Testis (tissue), 3 donors: Measurements from ENCODE around the gene SLC52A3. TPM values are rescaled to one million over a fixed set of nuclear protein-coding genes. Genes with fewer than 3 reads are reported as not detected.

Experiments
- DNase-seq: peaks from one replicate; pipeline ENCODE4 v3.0.0-alpha.2; 2019
- H3K27ac ChIP-seq, 2 donors: fragments of 200-600 bp; sonication (generic); one replicate each; pipeline ENCODE4 v1.5.1; 2019
- H3K27me3 ChIP-seq: fragments of 200-600 bp; sonication (generic); one replicate; pipeline ENCODE4 v1.5.1; 2019
- H3K36me3 ChIP-seq: fragments of 200-600 bp; sonication (generic); one replicate; pipeline ENCODE4 v1.5.1; 2017; ENCODE audit warnings: low read depth; ENCODE audit errors: missing control alignments
- H3K4me1 ChIP-seq: fragments of 200-600 bp; sonication (generic); one replicate; pipeline ENCODE4 v1.5.1; 2019
- H3K4me3 ChIP-seq, 2 donors: fragments of 200-600 bp; sonication (generic); one replicate each; pipeline ENCODE4 v1.5.1; 2017 to 2019
- H3K9me3 ChIP-seq: fragments of 200-600 bp; sonication (generic); one replicate; pipeline ENCODE4 v1.5.1; 2017
- POLR2A ChIP-seq: fragments of 450-650 bp; IDR thresholded peaks from one replicate; pipeline ENCODE4 v1.6.1; 2017; ENCODE audit warnings: antibody characterized with exemption, mild to moderate bottlenecking, moderate library complexity
- WGBS, 2 donors: methylation state at CpG; one replicate each; pipeline ENCODE4 v1.1.5; 2018; 5-methylcytosine and 5-hydroxymethylcytosine counted together
- intact Hi-C: fragments of 100-400 bp; cut with DNase I; formaldehyde crosslinking; loops from one replicate; pipeline ENCODE4 v1.15.1; 2023; ENCODE audit warnings: low total_unique reads
- polyA plus RNA-seq: library from polyadenylated mRNA; stranded (reverse); fragments of 350-450 nt; fragmentation: Illumina TruSeq; extraction: RNeasy Lipid Tissue Mini Kit (QIAGEN cat#74804); gene quantifications from one replicate; pipeline ENCODE4 v1.2.3, GENCODE V29; 2014; ENCODE audit warnings: low read depth, low replicate concordance; ENCODE audit not compliant: insufficient read depth
- total RNA-seq, 2 donors: library from RNA; depleted of rRNA; stranded (reverse); fragments of >200 nt; gene quantifications; one replicate each; pipeline ENCODE4 v1.2.3, GENCODE V29; 2016
- TF ChIP-seq, protein P1 (sequence below), 3 experiments: fragments of 450-650 bp in 2 of 3; fragments of 200-600 bp in 1 of 3; sonication (generic) in 1 of 3; IDR thresholded peaks; one replicate each; pipeline ENCODE4 v1.5.1; 2016 to 2019; ENCODE audit warnings: antibody characterized with exemption in 3 of 3, mild to moderate bottlenecking in 2 of 3, moderate library complexity in 1 of 3

Gene SLC52A3
- total and polyA plus RNA-seq, 3 donors from 2014 or later, result 130 to 247 (median 187) TPM

- Histone ChIP-seq H3K27me3 (no peaks in the 10 kb centered on the region), H3K27ac (no peak overlapping the region), H3K36me3 (no peaks in the 10 kb centered on the region), H3K4me1 (no peaks in the 10 kb centered on the region), H3K4me3 (no peak overlapping the region), H3K9me3 (no peaks in the 10 kb centered on the region)
- WGBS, 2 donors, result 91 to 97% methylated on average over 4 of the region's 4 CpGs
- intact Hi-C loops, result no loop called here
- no peak for DNase-seq
- no peak for TF ChIP-seq POLR2A
- TF ChIP-seq, protein P1, sequence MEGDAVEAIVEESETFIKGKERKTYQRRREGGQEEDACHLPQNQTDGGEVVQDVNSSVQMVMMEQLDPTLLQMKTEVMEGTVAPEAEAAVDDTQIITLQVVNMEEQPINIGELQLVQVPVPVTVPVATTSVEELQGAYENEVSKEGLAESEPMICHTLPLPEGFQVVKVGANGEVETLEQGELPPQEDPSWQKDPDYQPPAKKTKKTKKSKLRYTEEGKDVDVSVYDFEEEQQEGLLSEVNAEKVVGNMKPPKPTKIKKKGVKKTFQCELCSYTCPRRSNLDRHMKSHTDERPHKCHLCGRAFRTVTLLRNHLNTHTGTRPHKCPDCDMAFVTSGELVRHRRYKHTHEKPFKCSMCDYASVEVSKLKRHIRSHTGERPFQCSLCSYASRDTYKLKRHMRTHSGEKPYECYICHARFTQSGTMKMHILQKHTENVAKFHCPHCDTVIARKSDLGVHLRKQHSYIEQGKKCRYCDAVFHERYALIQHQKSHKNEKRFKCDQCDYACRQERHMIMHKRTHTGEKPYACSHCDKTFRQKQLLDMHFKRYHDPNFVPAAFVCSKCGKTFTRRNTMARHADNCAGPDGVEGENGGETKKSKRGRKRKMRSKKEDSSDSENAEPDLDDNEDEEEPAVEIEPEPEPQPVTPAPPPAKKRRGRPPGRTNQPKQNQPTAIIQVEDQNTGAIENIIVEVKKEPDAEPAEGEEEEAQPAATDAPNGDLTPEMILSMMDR (IDR thresholded peaks at IDR 0.05), result no peak
Observed at GRCh38 chr20:745683-746301, 22.5 kb downstream of the SLC52A3 start.

- H3K36me3 ChIP-seq, result no peaks in the 10 kb centered on the region
- no peaks in the 10 kb centered on the region for H3K27me3 ChIP-seq
- no peak for DNase-seq
- WGBS, 2 donors, result 70 to 83% methylated on average over 2 of the region's 2 CpGs
- no peak overlapping the region for H3K4me3 ChIP-seq
- no peak overlapping the region for H3K27ac ChIP-seq
- TF ChIP-seq, protein P1 (IDR thresholded peaks at IDR 0.05), result no peak
- no peak for TF ChIP-seq POLR2A
- H3K9me3 ChIP-seq, result no peaks in the 10 kb centered on the region
- intact Hi-C loops, result no loop called here
- no peaks in the 10 kb centered on the region for H3K4me1 ChIP-seq
Observed at GRCh38 chr20:742156-742555, 26.1 kb downstream of the SLC52A3 start.

GRCh38 chr20:741620-742019 is 26.7 kb downstream of the SLC52A3 start:
- whole genome bisulfite sequencing, 2 donors, result 85% methylated on average over 6 of the region's 6 CpGs
- no peak overlapping the region for H3K27ac ChIP-seq
- no peaks in the 10 kb centered on the region for H3K9me3 ChIP-seq
- no peaks in the 10 kb centered on the region for H3K27me3 ChIP-seq
- H3K36me3 ChIP-seq, result no peaks in the 10 kb centered on the region
- DNase-seq, result no peak
- TF ChIP-seq, protein P1 (IDR thresholded peaks at IDR 0.05), result no peak
- TF ChIP-seq POLR2A, result no peak
- H3K4me3 ChIP-seq, result no peak overlapping the region
- H3K4me1 ChIP-seq, result no peaks in the 10 kb centered on the region
- intact Hi-C loops, result no loop called here

GRCh38 chr20:740162-740561 is 28.1 kb downstream of the SLC52A3 start:
- Histone ChIP-seq H3K9me3 (no peaks in the 10 kb centered on the region), H3K27ac (no peak overlapping the region), H3K4me1 (no peaks in the 10 kb centered on the region), H3K4me3 (no peak overlapping the region), H3K36me3 (no peaks in the 10 kb centered on the region), H3K27me3 (no peaks in the 10 kb centered on the region)
- TF ChIP-seq, protein P1 (IDR thresholded peaks at IDR 0.05), result no peak
- TF ChIP-seq POLR2A, result no peak
- DNase-seq, result no peak
- WGBS, 2 donors, result 78 to 81% methylated on average over 7 of the region's 7 CpGs
- intact Hi-C loops, result no loop called here

GRCh38 chr20:739736-740135 is 28.6 kb downstream of the SLC52A3 start:
- DNase-seq, result no peak
- 69 to 77% methylated on average over 8 of the region's 8 CpGs for WGBS, 2 donors
- TF ChIP-seq POLR2A, result no peak
- TF ChIP-seq, protein P1 (IDR thresholded peaks at IDR 0.05), result no peak
- Histone ChIP-seq H3K4me1 (no peaks in the 10 kb centered on the region), H3K27me3 (no peaks in the 10 kb centered on the region), H3K9me3 (no peaks in the 10 kb centered on the region), H3K27ac (no peak overlapping the region), H3K4me3 (no peak overlapping the region), H3K36me3 (no peaks in the 10 kb centered on the region)
- intact Hi-C loops, result no loop called here
